ENCODE measurements around the gene TRMT13.

TRMT13 gene

GRCh38 chr1:100132566-100133477, at the start of gene TRMT13, which contains the start of gene SASS6:
Gene TRMT13, plus strand, starts transcription at chr1:100133163. Its CDS starts 6 bp downstream, at chr1:100133169.
Gene SASS6, minus strand, starts transcription at chr1:100132930. Its CDS starts 116 bp downstream, at chr1:100132814.
- peak; percentile 93 for DNase-seq (ENCODE audit: low read depth)

- no peak for DNase-seq (ENCODE audit: low read depth)
These were observed 45.6 kb upstream of the TRMT13 start for GRCh38 chr1:100087396-100087795.

GRCh38 chr1:100089082-100089481, 43.9 kb upstream of the TRMT13 start:
- DNase-seq (ENCODE audit: low read depth) = no peak

- DNase-seq (ENCODE audit: low read depth) = no peak
These were observed 42.5 kb upstream of the TRMT13 start for GRCh38 chr1:100090471-100090870.

GRCh38 chr1:100100202-100100601, 32.8 kb upstream of the TRMT13 start:
- DNase-seq (ENCODE audit: low read depth) = peak; percentile 40

- no peak for DNase-seq (ENCODE audit: low read depth)
These were observed 31.4 kb upstream of the TRMT13 start for GRCh38 chr1:100101564-100101963.

- DNase-seq (ENCODE audit: low read depth) = no peak
These were observed 25.3 kb upstream of the TRMT13 start for GRCh38 chr1:100107696-100108095.

GRCh38 chr1:100109554-100110066, 23.4 kb upstream of the TRMT13 start:
- DNase-seq (ENCODE audit: low read depth) = no peak

GRCh38 chr1:100115524-100115923, 17.4 kb upstream of the TRMT13 start:
- DNase-seq (ENCODE audit: low read depth) = no peak

- DNase-seq (ENCODE audit: low read depth) = peak; percentile 73
These were observed 10.8 kb upstream of the TRMT13 start for GRCh38 chr1:100122177-100122576.

GRCh38 chr1:100127226-100127625, 5.7 kb upstream of the TRMT13 start:
- no peak for DNase-seq (ENCODE audit: low read depth)

- no peak for DNase-seq (ENCODE audit: low read depth)
These were observed 2.3 kb upstream of the TRMT13 start for GRCh38 chr1:100130552-100131077.

GRCh38 chr1:100131623-100132022, 1.3 kb upstream of the TRMT13 start:
- no peak for DNase-seq (ENCODE audit: low read depth)

- DNase-seq (ENCODE audit: low read depth) = no peak
These were observed 1.9 kb downstream of the TRMT13 start for GRCh38 chr1:100134872-100135271.

GRCh38 chr1:100137602-100138001, 4.6 kb downstream of the TRMT13 start:
- no peak for DNase-seq (ENCODE audit: low read depth)

GRCh38 chr1:100141192-100141591, 8.2 kb downstream of the TRMT13 start:
- DNase-seq (ENCODE audit: low read depth) = no peak

- no peak for DNase-seq (ENCODE audit: low read depth)
These were observed 9.4 kb downstream of the TRMT13 start for GRCh38 chr1:100142343-100142742.

GRCh38 chr1:100145116-100145515, 12.2 kb downstream of the TRMT13 start:
- no peak for DNase-seq (ENCODE audit: low read depth)

GRCh38 chr1:100146958-100147357, 14.0 kb downstream of the TRMT13 start:
- no peak for DNase-seq (ENCODE audit: low read depth)

- DNase-seq (ENCODE audit: low read depth) = no peak
These were observed 14.9 kb downstream of the TRMT13 start for GRCh38 chr1:100147875-100148274.

- no peak for DNase-seq (ENCODE audit: low read depth)
These were observed 18.7 kb downstream of the TRMT13 start for GRCh38 chr1:100151679-100152078.

GRCh38 chr1:100152271-100152670, 19.3 kb downstream of the TRMT13 start:
- no peak for DNase-seq (ENCODE audit: low read depth)

GRCh38 chr1:100162881-100163280, 29.9 kb downstream of the TRMT13 start:
- no peak for DNase-seq (ENCODE audit: low read depth)

Measured in GM04503 (cell line).